DMS79 (cell line): ENCODE data around the gene SBK3.
"Not testable (repeated sequence)": the region's sequence is repeated elsewhere in the genome, so short reads cannot be mapped to it uniquely, and the experiment has no call there.

Experiments used
- DNase-seq: peaks from one replicate; lab custom pipeline; 2025; lab: John Stamatoyannopoulos, UW

The SBK3 gene

DNA sequence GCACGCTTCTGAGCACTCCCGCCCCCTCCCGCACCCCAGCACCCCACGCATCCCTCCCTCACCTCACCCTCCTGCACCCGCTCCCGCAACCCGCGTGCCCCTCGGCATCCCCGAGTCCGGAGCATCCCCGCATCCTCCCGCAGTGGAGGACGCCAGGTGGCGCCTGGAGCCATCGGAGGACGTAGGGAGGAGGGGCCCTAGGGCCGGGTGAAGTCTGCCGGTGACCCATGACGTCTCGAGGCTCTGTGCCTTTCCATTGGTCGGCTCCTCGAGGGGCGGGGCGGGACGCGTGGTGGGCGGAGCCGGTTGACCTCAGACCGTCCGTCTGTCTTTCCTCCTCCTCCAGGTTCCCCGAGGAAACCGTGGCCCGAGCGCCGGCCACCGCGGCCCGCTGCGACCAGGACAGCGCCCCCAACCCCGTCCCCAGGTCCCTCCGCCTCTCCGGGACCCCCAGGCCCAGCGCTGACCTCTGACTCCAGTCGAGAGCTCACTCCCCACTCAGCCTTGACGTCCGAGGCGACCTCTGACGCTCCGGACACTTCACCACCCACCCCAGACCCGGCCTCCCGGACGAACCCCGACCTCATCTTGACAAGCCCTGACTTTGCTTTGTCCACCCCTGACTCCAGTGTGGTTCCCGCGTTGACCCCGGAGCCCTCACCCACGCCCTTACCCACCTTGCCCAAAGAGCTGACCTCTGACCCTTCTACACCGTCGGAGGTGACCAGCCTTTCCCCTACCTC is 28.3 kb downstream of the SBK3 start:
- peak; percentile 68 for DNase-seq

DNA sequence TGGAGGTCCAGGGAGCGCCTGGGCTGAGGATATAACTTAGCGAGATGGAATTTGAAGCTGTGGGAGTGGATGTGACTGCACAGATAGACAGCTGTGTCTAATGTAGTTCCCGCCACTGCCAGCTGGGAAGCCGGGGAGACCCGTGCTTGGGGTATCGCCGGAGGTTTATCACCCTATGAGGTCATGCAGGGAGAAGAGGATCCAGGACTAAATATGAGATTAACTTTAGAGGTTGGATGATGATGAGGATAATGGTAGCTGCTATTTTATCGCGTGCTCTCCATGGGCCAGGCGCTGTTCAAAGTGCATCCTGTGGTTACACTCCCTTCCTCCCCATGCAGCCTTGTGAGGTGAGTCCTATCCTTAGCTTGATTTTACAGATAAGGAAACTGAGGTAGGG is 37.2 kb downstream of the SBK3 start:
- no peak for DNase-seq

DNA sequence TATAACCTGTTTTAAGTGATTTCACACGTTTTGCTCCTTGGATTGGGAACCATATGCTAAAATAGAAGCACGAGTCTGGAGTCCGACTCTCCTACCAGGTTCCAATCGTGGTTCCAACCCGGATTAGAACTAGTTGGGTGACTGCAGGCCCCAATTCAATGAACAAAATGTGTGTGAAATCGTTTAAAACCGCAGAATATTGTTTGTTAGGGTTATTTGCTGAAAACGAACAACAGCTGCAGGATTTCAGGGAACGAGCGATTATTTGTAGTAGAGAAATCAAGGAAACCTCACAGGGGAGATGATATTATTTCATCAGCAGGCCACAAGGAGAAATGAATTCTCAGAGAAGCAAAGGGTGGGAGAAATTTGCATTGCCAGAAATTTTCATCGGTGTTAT is 40.4 kb downstream of the SBK3 start:
- no peak for DNase-seq

GRCh38 chr19:55504252-55504603 is 41.1 kb downstream of the SBK3 start:
- no peak for DNase-seq

GRCh38 chr19:55503502-55504251 is 41.7 kb downstream of the SBK3 start:
- peak; percentile 74 for DNase-seq

DNA sequence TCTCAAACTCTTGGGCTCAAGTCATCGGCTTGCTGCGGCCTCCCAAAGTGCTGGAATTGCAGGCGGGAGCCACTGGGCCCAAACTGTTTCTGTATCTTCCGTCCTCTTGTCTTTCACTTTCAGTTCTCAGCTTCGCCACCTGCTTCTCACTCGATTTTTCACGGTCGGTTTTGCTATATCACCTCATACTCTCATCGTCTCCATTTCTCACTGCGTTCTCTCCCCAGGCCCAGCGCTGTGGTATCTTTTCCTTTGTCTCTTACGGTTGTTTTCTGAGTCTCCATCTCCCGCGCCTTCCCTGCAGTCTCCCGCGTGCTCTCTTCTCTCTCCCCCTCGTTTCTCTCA is 42.2 kb downstream of the SBK3 start:
- no peak for DNase-seq

- no peak for DNase-seq
Observed at GRCh38 chr19:55502197-55502952, 43.0 kb downstream of the SBK3 start.

GRCh38 chr19:55500368-55500952 is 44.9 kb downstream of the SBK3 start:
- DNase-seq = no peak

DNA sequence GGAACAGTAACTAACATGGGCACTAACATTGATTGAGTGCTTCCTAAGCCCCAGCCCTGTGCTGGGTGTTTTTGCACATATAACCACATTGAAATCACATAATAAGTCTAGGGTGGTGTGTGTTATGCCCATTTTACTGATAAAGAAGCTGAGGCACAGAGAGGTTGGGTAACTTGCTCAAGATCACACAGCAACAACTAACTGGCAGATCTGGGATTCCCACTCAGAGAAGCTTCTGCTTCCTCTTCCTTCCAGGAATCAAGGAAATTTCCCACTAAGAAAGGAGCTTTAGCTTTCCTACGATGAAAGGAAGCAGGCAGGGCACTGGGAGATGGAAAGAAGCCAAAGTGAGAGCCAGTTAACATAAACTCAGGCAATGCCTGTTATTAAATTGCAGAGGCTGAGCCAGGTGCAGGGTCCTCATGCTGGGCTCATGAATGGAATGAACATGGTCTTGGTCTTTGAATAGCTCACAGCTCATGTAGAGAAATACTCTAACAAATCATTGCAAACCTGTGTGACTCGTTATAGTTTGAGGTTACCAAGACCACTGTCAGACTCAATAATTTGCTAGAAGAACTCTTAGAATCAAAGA is 47.0 kb downstream of the SBK3 start:
- no peak for DNase-seq

GRCh38 chr19:55497763-55498162 is 47.6 kb downstream of the SBK3 start:
- no peak for DNase-seq

GRCh38 chr19:55496820-55497219 is 48.5 kb downstream of the SBK3 start:
- DNase-seq = not testable (repeated sequence)

GRCh38 chr19:55495646-55496349 is 49.5 kb downstream of the SBK3 start:
- DNase-seq = no peak

DNA sequence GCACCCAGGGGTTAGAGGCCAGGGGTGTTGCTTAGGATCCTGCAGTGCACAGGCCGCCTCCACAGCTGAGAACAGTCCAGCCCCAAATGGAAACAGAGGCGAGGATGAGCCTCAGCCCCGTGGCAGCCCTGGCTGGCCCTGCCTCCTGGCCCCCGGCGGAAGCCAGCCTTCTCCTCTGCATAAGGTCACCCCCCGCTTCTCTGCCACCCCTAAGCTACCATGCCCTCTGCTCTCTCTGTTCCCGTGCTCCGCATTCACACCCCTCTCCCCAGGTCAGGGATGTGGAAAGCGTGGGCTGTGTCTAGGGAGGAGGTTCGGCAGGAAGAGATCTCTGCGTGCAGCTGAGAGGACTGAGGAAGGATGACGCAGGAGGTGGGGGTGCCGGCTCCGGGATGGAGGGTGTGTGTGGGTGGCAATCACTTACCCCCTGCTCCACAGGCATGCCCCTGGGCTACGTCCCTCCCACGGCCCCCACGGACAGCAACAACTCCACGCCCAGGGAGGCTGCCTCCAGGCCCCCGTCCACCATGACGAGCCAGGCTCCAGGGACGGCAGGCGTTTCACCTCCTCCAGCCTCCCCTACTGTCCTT is 51.1 kb downstream of the SBK3 start:
- no peak for DNase-seq

GRCh38 chr19:55493645-55494171 is 51.6 kb downstream of the SBK3 start:
- no peak for DNase-seq

DNA sequence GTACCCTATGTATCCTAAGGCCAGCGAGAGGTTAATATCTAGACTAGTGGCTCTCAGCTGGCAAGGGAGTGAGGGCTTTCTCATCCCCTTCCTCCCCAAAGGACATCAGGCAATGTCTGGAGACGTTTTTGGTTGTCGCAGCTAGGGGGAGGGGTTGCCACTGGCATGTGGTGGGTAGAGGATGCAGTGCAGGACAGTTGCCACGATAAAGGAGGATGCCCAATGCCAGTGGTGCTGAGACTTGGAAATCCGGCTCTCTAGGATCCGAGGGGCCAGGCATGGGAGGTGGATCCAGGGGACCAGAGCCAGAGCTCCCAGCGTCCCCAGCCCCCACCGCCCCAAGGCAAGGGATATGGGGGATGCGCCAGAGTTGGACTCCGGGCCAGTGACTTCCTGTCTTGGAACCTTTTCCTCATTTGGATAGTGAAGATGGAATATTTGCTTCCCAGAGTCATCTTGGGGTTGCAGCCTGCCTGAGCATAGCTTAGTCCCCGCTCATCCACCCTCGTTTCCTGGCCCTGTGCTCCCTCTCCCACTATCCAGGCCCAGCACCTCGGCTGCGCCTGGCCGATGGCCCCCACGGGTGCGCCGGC is 52.2 kb downstream of the SBK3 start:
- DNase-seq = no peak

GRCh38 chr19:55492362-55492944 is 52.9 kb downstream of the SBK3 start:
- no peak for DNase-seq

DNA sequence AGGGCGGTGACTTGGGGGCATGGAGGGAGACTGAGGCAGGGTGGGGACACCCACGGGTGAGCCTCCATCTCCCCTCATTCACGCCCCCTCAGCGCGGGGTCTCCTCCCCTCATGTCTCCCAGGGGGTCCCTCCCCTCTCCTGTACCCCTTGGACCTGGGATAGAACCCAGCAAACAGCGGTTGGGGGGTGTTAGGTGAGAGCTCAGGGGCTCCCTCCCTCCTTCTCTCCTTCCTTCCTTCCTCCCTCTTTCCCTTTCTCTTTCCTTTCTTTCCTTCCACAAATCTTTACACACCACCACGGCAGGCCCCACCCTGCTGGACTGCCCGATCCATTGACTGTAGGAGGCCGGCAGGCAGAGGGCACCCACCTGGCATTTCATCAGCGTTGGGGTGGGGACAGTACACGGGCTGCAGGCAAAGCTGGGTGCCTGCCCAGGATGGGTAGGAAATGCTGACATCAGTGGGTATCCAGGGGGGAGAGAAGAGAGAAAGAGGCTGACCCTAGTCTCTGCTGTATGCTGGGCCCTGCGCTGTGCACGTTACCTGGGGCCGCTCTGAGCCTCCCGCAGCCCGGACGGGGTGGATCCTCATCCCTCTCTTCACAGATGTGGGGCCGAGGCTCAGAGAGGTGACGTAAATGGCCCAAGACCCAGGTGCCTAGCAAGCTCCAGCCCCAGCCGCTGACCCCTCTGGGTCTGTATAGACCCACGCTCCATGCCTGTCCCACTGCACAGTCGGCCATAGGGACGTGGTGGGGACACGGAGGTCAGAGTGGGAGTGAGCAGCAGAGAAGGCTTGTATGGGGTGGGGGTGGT is 53.6 kb downstream of the SBK3 start:
- no peak for DNase-seq
